Activated B cell treated with CpG ODN at 0.5 μM for 24 hours (primary cell): ENCODE measurements around the gene HCN4. TPM values are rescaled to one million over a fixed set of nuclear protein-coding genes. Genes with fewer than 3 reads are reported as not detected.

Experiments used
- ATAC-seq: fragments of 200-7000 bp; cut with Tn5 transposase; one replicate; pipeline ENCODE4 v1.10.0; 2021; ENCODE audit warnings: low read depth, mild to moderate bottlenecking, moderate library complexity
- CTCF ChIA-PET: fragments of 350-600 bp; sonication (Branson Sonifier 250); formaldehyde crosslinking; loops from one replicate; lab custom pipeline; 2021; ENCODE audit warnings: antibody characterized with exemption; lab: Charles Lee
- POLR2A ChIA-PET: fragments of 350-600 bp; sonication (Branson Sonifier 250); formaldehyde crosslinking; loops from one replicate; lab custom pipeline; 2021; ENCODE audit warnings: antibody characterized with exemption; lab: Charles Lee
- DNase-seq: peaks from one replicate; pipeline ENCODE4 v3.0.0; 2022
- H3K27ac Mint-ChIP-seq: one replicate; pipeline ENCODE4 v1.8.0; 2020; ENCODE audit warnings: mixed read lengths
- H3K27me3 Mint-ChIP-seq: one replicate; pipeline ENCODE4 v1.8.0; 2021; ENCODE audit warnings: mixed read lengths
- H3K36me3 Mint-ChIP-seq: one replicate; pipeline ENCODE4 v1.8.0; 2021; ENCODE audit warnings: low read depth, mixed read lengths
- H3K4me1 Mint-ChIP-seq: one replicate; pipeline ENCODE4 v1.8.0; 2021; ENCODE audit warnings: mixed read lengths
- H3K4me3 Mint-ChIP-seq: one replicate; pipeline ENCODE4 v1.8.0; 2020; ENCODE audit warnings: mild to moderate bottlenecking, mixed read lengths
- H3K9me3 Mint-ChIP-seq: one replicate; pipeline ENCODE4 v1.8.0; 2020; ENCODE audit warnings: mixed read lengths
- CTCF ChIP-seq: fragments of 200-600 bp; IDR thresholded peaks from one replicate; pipeline ENCODE4 v1.8.0; 2022; ENCODE audit warnings: antibody characterized with exemption, mild to moderate bottlenecking
- intact Hi-C: fragments of 100-400 bp; cut with micrococcal nuclease; formaldehyde crosslinking; loops from one replicate; pipeline ENCODE4 v1.15.1; 2024
- total RNA-seq: library from RNA; stranded (reverse); gene quantifications from 2 replicates; pipeline ENCODE4 v1.2.3, GENCODE V29; 2022

HCN4 gene
- total RNA-seq, 1 donor from 2014 or later, result not detected

- intact Hi-C loops, result no loop called here
- Mint-ChIP-seq H3K36me3 (no peaks in the 10 kb centered on the region), H3K4me1 (peaks cover 4% of the 10 kb centered on the region), H3K4me3 (no peak overlapping the region), H3K9me3 (no peaks in the 10 kb centered on the region), H3K27ac (no peak overlapping the region), H3K27me3 (no peaks in the 10 kb centered on the region)
- POLR2A ChIA-PET, result no interaction called here
- no peak for TF ChIP-seq CTCF
- no peak for ATAC-seq
- DNase-seq, result no peak
- CTCF ChIA-PET, result interaction anchor here (1.4 kb wide), 1 partner anchor 23 kb away, joined by 3 read pairs; no protein-coding TSS in a partner anchor
Observed at GRCh38 chr15:73328981-73329380, 39.8 kb downstream of the HCN4 start.

GRCh38 chr15:73328149-73328820 is 40.5 kb downstream of the HCN4 start:
- POLR2A ChIA-PET, result no interaction called here
- H3K27ac Mint-ChIP-seq, result no peak overlapping the region
- ATAC-seq, result no peak

GRCh38 chr15:73326157-73326556 is 42.6 kb downstream of the HCN4 start:
- no peak for TF ChIP-seq CTCF
- Mint-ChIP-seq H3K4me3 (no peak overlapping the region), H3K36me3 (no peaks in the 10 kb centered on the region), H3K9me3 (no peaks in the 10 kb centered on the region), H3K27me3 (no peaks in the 10 kb centered on the region), H3K4me1 (peaks cover 4% of the 10 kb centered on the region), H3K27ac (no peak overlapping the region)
- ATAC-seq (no peak), DNase-seq (no peak)
- intact Hi-C loops, result no loop called here
- POLR2A ChIA-PET, result no interaction called here
- CTCF ChIA-PET, result no interaction called here

More at GRCh38 chr15:73328149-73328820, 40.5 kb downstream of the HCN4 start:
- no peaks in the 10 kb centered on the region for H3K9me3 Mint-ChIP-seq
- H3K4me1 Mint-ChIP-seq, result peaks cover 4% of the 10 kb centered on the region
- CTCF ChIA-PET, result interaction anchor here (1.4 kb wide), 1 partner anchor 22 kb away, joined by 3 read pairs; no protein-coding TSS in a partner anchor
- no peak for DNase-seq
- H3K36me3 Mint-ChIP-seq, result no peaks in the 10 kb centered on the region
- intact Hi-C loops, result no loop called here
- TF ChIP-seq CTCF, result no peak
- H3K4me3 Mint-ChIP-seq, result no peak overlapping the region
- H3K27me3 Mint-ChIP-seq, result no peaks in the 10 kb centered on the region

GRCh38 chr15:73325191-73325861 is 43.4 kb downstream of the HCN4 start:
- TF ChIP-seq CTCF, result no peak
- ChIA-PET CTCF (no interaction called here), POLR2A (no interaction called here)
- Mint-ChIP-seq H3K4me3 (no peak overlapping the region), H3K36me3 (no peaks in the 10 kb centered on the region), H3K27ac (no peak overlapping the region), H3K9me3 (no peaks in the 10 kb centered on the region), H3K4me1 (peaks cover 4% of the 10 kb centered on the region), H3K27me3 (no peaks in the 10 kb centered on the region)
- peak; percentile 31 for ATAC-seq
- intact Hi-C loops, result no loop called here
- DNase-seq, result peak; percentile 11

- Mint-ChIP-seq H3K27me3 (no peaks in the 10 kb centered on the region), H3K4me1 (peaks cover 4% of the 10 kb centered on the region), H3K36me3 (no peaks in the 10 kb centered on the region), H3K4me3 (no peak overlapping the region), H3K9me3 (no peaks in the 10 kb centered on the region), H3K27ac (no peak overlapping the region)
- ChIA-PET POLR2A (no interaction called here), CTCF (no interaction called here)
- ATAC-seq (no peak), DNase-seq (peak; percentile 11)
- TF ChIP-seq CTCF, result no peak
- intact Hi-C loops, result no loop called here
Observed at GRCh38 chr15:73324496-73325170, 44.1 kb downstream of the HCN4 start.
